IPS-15b (cell line): ENCODE data around the gene RNLS.

Experiments
- H3K27me3 ChIP-seq: one replicate; pipeline ENCODE4 v1.6.1; 2013; ENCODE audit warnings: low read length; ENCODE audit not compliant: control insufficient read depth, insufficient read depth
- H3K36me3 ChIP-seq: one replicate; pipeline ENCODE4 v1.6.1; 2013; ENCODE audit warnings: low read length; ENCODE audit not compliant: control insufficient read depth, insufficient read depth
- H3K4me1 ChIP-seq: one replicate; pipeline ENCODE4 v1.6.1; 2013; ENCODE audit warnings: mild to moderate bottlenecking, low read length; ENCODE audit not compliant: control insufficient read depth, insufficient read depth
- H3K4me3 ChIP-seq: one replicate; pipeline ENCODE4 v1.5.1; 2013; ENCODE audit warnings: low read depth, low read length
- H3K9ac ChIP-seq: one replicate; pipeline ENCODE4 v1.6.1; 2013; ENCODE audit warnings: low read depth, mild to moderate bottlenecking, low read length
- H3K9me3 ChIP-seq: one replicate; pipeline ENCODE4 v1.6.1; 2013; ENCODE audit warnings: mild to moderate bottlenecking, low read length; ENCODE audit not compliant: control insufficient read depth, insufficient read depth

The RNLS gene

DNA sequence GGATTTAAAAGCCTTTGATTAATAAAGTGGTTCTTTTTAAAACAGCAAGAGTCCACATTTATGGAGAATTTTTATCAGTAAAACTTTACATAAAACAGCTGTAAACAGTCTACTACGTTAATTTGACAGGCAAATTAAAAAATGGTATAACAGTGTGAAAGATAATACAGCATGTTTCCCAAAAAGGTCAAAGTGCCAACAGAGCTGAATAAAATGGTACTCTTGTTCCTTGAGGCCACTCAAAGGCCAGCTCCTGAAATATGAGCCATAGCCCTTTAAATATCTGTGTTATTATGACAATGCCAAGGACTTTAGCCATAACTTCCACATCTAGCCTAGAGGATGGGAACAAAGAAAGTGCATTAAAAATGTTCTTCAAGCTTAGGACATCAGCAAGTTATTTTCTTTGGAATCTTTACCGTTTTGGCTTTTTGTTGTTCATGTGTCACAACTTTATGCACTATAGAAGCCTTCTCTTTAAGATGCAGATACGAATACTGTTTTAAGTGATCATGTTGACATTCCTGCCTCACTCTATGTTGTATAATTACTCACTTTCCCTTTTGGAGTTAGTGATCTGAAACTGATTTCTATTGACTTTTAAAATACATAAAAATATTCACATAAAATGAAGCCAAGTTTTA, 165.6 kb downstream of the RNLS start:
- Histone ChIP-seq H3K4me3 (no peak overlapping the region), H3K27me3 (no peaks in the 10 kb centered on the region), H3K9ac (no peak overlapping the region), H3K9me3 (no peaks in the 10 kb centered on the region), H3K4me1 (peaks cover 14% of the 10 kb centered on the region), H3K36me3 (no peaks in the 10 kb centered on the region)

DNA sequence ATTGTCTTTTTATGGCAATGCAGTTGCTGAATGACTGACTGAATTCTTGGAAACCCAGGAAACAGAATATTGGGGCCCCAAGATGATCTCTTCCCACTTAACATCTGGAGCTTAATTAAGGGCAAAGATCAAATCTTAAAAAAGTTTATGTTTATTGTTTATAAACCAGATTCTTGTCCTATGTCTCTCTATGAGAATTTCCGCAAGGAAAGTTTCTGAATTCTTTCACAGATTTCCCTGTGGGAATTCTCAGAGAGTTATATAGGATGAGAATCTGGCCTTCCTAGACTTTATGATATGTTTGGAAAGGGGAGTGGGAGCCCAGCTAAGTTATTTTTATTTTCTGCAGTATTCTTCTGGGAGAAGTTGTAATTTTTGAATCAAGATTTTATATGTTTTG, 166.3 kb downstream of the RNLS start:
- no peaks in the 10 kb centered on the region for H3K9me3 ChIP-seq
- H3K27me3 ChIP-seq, result no peaks in the 10 kb centered on the region
- H3K36me3 ChIP-seq, result no peaks in the 10 kb centered on the region
- H3K9ac ChIP-seq, result no peak overlapping the region
- H3K4me1 ChIP-seq, result peaks cover 14% of the 10 kb centered on the region
- no peak overlapping the region for H3K4me3 ChIP-seq

DNA sequence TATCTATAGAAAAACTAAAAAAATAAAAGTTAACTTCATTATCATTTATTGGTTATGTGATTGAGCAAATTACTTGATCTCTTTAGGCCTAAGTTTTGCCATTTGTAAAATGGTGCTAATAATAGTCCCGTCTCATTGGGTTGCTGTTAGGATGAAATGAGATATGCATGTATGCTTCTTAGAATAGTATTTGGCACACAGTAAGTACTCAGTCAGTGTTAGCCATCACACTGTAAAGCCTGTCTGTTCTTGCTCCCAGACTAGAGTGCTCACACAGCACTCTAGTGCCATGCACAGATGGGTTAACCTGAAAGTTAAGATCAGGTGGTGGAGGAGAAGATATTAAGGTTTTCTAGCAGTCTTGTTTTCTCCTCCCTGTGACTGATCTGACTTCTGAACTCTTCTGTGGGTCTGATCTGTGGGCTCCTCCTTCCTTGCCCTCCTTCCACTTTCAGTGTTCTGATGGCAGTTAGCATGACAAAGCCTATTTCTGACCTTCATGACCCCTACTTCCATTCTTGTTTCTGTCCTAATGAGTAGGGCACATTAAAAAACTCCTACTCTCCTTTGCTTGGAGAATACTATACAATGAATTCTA, 167.5 kb downstream of the RNLS start:
- Histone ChIP-seq H3K4me3 (no peak overlapping the region), H3K27me3 (no peaks in the 10 kb centered on the region), H3K9me3 (no peaks in the 10 kb centered on the region), H3K36me3 (no peaks in the 10 kb centered on the region), H3K9ac (no peak overlapping the region), H3K4me1 (peaks cover 14% of the 10 kb centered on the region)

DNA sequence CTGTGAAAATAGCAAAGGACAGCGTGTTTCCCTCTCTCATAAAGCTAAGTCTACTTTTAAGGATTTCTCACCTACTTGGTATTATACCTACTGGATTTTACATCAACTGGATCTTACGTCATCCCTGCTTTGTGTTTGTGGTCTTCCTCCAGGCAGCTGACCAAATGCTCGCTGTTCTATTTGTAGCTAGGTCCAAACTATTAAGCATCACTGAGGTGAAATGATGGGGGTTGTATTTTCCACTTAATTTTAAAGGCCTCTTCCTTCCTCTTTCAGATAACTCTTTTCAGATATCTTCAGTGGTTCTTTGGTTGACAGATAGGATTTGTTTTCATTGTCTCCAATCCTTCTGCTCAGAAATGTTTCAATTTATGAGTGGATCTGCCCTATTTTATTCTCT, 169.7 kb downstream of the RNLS start:
- Histone ChIP-seq H3K36me3 (no peaks in the 10 kb centered on the region), H3K27me3 (no peaks in the 10 kb centered on the region), H3K4me3 (no peak overlapping the region), H3K9me3 (no peaks in the 10 kb centered on the region), H3K4me1 (peaks cover 8% of the 10 kb centered on the region), H3K9ac (no peak overlapping the region)

DNA sequence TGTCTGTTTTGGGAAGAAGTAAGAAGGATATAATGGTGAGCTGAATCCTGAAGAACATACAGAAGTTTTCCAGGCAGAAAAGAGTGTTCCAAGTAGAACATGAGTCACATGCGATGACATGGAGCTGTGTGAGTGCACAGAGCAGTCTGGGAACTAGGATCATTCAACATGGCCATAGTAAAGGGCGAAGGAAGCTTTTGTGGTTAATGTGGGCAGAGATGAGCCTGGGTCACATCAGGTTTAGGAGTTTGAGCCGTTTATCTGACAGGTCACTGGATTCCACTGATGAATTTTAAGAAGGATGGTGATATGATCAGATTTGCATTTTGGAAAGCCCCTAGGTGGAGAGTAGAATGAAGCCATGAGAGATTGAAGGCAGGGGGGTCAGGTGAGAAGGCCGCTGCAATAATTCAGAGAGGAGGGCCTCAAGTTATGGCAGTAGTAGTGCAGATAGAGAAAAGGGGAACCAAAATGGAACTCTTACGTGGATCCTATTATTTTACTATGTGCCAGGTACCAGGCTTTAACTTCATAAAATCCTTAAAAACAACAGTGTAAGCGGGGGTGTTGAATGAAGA, 171.3 kb downstream of the RNLS start:
- Histone ChIP-seq H3K9me3 (no peaks in the 10 kb centered on the region), H3K36me3 (no peaks in the 10 kb centered on the region), H3K27me3 (no peaks in the 10 kb centered on the region), H3K9ac (no peak overlapping the region), H3K4me1 (peaks cover 4% of the 10 kb centered on the region), H3K4me3 (no peak overlapping the region)

DNA sequence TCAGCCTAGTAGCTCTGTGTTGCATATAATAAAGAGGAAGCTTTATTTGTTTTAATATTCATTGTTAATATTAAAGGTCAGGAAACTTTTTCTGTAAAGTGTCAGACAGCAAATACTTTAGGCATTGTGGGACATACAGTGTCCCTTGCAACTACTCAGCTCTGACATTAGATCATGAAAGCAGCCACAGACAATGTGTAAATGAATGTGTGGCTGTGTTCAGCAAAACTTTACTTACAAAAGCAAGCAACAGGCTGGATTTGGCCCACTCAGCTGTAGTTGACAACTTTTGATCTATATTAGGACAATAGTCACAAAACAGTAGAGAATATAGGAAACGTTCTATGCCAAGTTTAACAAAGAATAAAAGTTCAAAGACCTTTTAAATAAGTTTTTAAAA, 173.3 kb downstream of the RNLS start:
- no peak overlapping the region for H3K9ac ChIP-seq

DNA sequence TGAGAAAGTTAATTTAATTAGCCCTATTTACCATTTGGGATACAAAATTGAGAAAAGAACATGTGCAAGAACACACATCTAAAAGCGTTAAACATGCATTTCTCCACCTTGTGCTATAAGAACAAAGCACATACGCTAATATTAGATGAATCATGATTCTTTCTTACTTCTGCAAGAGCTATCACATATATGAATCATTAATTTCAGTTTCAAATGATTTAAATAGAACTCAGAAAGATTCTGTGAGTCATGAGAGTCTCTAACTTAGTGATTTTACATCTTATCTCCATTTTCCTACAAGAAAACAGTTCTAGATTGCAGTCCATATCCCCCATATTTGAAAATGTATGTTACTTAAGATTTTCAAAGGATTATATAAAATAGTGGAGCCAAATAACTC, 173.9 kb downstream of the RNLS start:
- no peak overlapping the region for H3K4me3 ChIP-seq
- no peaks in the 10 kb centered on the region for H3K4me1 ChIP-seq
- no peaks in the 10 kb centered on the region for H3K9me3 ChIP-seq
- H3K9ac ChIP-seq, result no peak overlapping the region
- H3K27me3 ChIP-seq, result no peaks in the 10 kb centered on the region
- H3K36me3 ChIP-seq, result no peaks in the 10 kb centered on the region

More for the DNA sequence above, 173.3 kb downstream of the RNLS start:
- H3K36me3 ChIP-seq, result no peaks in the 10 kb centered on the region
- no peaks in the 10 kb centered on the region for H3K4me1 ChIP-seq
- H3K4me3 ChIP-seq, result no peak overlapping the region
- H3K9me3 ChIP-seq, result no peaks in the 10 kb centered on the region
- no peaks in the 10 kb centered on the region for H3K27me3 ChIP-seq

DNA sequence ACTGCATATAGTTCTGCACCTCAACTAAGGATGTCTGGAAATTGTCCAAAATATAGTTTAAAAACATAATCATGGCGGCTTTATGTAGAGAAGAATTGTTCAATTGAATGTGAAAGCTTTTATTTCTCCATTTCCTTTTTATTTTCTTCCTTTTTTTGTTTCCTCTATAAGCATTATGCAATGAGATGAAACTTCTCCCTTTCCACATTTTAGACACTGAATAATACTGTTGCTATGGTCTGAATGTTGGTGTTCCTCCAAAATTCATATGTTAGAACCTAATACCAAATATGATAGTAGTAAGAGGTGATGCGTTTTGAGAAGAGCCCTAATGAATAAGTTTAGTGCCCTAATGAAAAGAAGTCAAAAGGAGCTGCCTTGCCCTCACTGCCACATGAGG, 175.0 kb downstream of the RNLS start:
- Histone ChIP-seq H3K27me3 (no peaks in the 10 kb centered on the region), H3K9ac (no peak overlapping the region), H3K36me3 (no peaks in the 10 kb centered on the region), H3K4me3 (no peak overlapping the region), H3K9me3 (no peaks in the 10 kb centered on the region), H3K4me1 (no peaks in the 10 kb centered on the region)

DNA sequence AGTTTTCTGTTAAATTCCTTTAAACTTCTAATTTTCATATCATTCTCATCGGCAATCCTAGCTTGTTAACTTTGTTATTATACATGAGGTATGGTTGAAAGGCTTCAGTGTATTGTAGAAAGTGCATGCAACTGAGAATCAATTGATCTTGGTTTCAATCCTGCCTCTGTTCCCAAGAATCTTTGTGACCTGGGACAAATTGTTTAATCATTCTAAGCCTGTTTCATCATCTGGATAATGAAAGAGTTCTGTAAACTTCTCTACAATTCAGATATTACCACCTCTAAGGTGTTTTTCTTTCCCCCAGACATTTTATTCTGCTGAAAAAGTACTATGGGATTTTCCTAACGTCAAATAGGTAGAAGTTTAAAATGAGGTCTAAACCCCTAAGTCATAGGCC, 179.0 kb downstream of the RNLS start:
- H3K36me3 ChIP-seq, result no peaks in the 10 kb centered on the region
- H3K27me3 ChIP-seq, result no peaks in the 10 kb centered on the region
- no peaks in the 10 kb centered on the region for H3K4me1 ChIP-seq
- H3K9me3 ChIP-seq, result peaks cover 3% of the 10 kb centered on the region
- no peak overlapping the region for H3K4me3 ChIP-seq
- H3K9ac ChIP-seq, result no peak overlapping the region

DNA sequence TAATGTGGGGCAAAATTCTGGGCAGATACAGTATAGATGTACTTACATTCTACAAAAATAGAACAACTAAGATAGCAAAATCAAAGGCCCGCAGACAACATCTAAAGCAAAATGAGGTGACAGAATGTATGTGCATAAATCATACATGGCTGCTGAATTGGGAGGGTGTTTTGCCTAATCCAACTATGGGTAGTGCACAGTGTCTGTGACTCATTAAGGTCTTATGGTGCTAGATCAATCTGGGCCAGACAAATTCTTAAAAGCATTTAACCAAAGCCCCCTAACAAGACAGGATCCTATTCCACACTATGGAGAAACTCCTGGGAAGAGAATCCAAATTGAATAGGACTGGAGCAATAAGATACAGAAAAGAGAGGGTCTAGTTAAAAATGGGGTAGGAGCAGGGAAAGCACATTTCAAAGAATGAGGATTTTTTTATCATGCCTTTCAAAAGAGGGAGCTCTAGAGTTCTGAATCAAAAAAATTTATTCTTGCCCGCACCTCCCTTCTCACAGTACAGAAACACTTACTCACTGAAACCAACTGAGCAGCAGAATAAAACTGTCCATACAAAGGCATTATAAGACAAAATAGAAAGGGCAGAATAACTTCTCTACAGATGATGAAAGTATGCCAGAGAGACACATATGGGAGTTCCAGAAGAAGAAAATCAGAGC, 181.3 kb downstream of the RNLS start:
- H3K4me1 ChIP-seq, result no peaks in the 10 kb centered on the region
- no peaks in the 10 kb centered on the region for H3K27me3 ChIP-seq
- H3K36me3 ChIP-seq, result no peaks in the 10 kb centered on the region
- peaks cover 3% of the 10 kb centered on the region for H3K9me3 ChIP-seq
- no peak overlapping the region for H3K4me3 ChIP-seq
- no peak overlapping the region for H3K9ac ChIP-seq

DNA sequence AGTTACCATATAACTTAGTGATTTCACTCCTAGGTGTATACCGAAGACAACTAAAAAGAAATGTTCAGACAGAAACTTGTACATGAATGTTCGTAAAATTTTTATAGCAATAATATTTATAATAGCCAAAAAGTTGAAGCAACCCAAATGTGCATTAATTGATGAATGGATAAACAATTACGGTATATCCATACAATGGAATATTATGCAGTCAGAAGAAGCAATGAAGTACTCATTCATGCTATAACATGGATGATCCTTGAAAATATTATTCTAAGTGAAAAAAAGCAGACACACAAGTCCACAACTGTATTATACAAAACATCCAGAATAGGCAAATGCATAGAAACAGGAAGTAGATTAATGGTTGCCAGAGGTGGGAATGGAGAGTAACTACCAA, 183.9 kb downstream of the RNLS start:
- Histone ChIP-seq H3K9me3 (peaks cover 3% of the 10 kb centered on the region), H3K9ac (no peak overlapping the region), H3K27me3 (no peaks in the 10 kb centered on the region), H3K4me3 (no peak overlapping the region), H3K36me3 (no peaks in the 10 kb centered on the region), H3K4me1 (no peaks in the 10 kb centered on the region)

DNA sequence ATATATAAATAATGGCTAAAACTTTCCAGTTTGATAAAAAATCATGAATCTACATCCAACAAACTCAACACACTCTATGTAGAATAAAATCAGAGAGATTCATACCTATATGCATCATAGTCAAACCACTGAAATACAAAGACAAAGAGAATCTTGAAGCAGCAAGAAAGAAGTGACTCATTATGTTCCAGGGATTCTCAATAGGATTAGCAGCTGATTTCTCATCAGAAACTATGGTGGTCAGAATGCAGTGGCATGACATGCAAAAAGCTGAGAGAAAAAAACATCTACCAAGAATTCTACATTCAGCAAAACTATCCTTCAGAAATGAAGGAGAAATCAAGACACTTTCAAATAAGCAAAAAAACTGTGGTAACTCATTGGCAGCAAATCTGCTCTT, 187.4 kb downstream of the RNLS start:
- Histone ChIP-seq H3K27me3 (no peaks in the 10 kb centered on the region), H3K4me3 (no peak overlapping the region), H3K4me1 (no peaks in the 10 kb centered on the region), H3K9ac (no peak overlapping the region), H3K36me3 (no peaks in the 10 kb centered on the region), H3K9me3 (peaks cover 3% of the 10 kb centered on the region)
